Activated effector memory CD4-positive, alpha-beta T cell treated with Interleukin-2 at 50 U/mL for 16 hours (primary cell): ENCODE measurements around the gene MROH2A.

Source experiments
- DNase-seq: peaks from one replicate; pipeline ENCODE4 v3.0.0-alpha.2; 2020

The MROH2A gene

GRCh38 chr2:233819884-233820773 is 42.0 kb downstream of the MROH2A start:
- no peak for DNase-seq

GRCh38 chr2:233820774-233821105 is 42.6 kb downstream of the MROH2A start:
- no peak for DNase-seq

- DNase-seq = no peak
Measured at GRCh38 chr2:233821196-233821595, 43.1 kb downstream of the MROH2A start.

- no peak for DNase-seq
Measured at GRCh38 chr2:233821709-233822100, 43.6 kb downstream of the MROH2A start.

GRCh38 chr2:233822101-233822771 is 44.1 kb downstream of the MROH2A start:
- no peak for DNase-seq

GRCh38 chr2:233822781-233823730 is 44.9 kb downstream of the MROH2A start:
- no peak for DNase-seq

GRCh38 chr2:233823731-233824121 is 45.6 kb downstream of the MROH2A start:
- no peak for DNase-seq

GRCh38 chr2:233824373-233824772 is 46.2 kb downstream of the MROH2A start:
- DNase-seq = no peak

GRCh38 chr2:233828546-233829192 is 50.5 kb downstream of the MROH2A start:
- DNase-seq = no peak

GRCh38 chr2:233829193-233830110 is 51.3 kb downstream of the MROH2A start:
- no peak for DNase-seq

GRCh38 chr2:233830111-233830802 is 52.1 kb downstream of the MROH2A start:
- no peak for DNase-seq

GRCh38 chr2:233831011-233831721 is 53.0 kb downstream of the MROH2A start:
- DNase-seq = no peak

- DNase-seq = no peak
Measured at GRCh38 chr2:233831861-233832260, 53.7 kb downstream of the MROH2A start.

- DNase-seq = no peak
Measured at GRCh38 chr2:233832414-233832813, 54.3 kb downstream of the MROH2A start.

GRCh38 chr2:233832869-233833311 is 54.8 kb downstream of the MROH2A start:
- no peak for DNase-seq

GRCh38 chr2:233833345-233833744 is 55.2 kb downstream of the MROH2A start:
- DNase-seq = no peak

GRCh38 chr2:233835230-233836186 is 57.4 kb downstream of the MROH2A start:
- DNase-seq = no peak

GRCh38 chr2:233836359-233836758 is 58.2 kb downstream of the MROH2A start:
- no peak for DNase-seq

GRCh38 chr2:233837694-233838229 is 59.6 kb downstream of the MROH2A start:
- DNase-seq = no peak
